H9 (cell line): ENCODE data around the gene SUSD2. TPM values are rescaled to one million over a fixed set of nuclear protein-coding genes. Genes with fewer than 3 reads are reported as not detected.

Experiments used
- DNase-seq: peaks from one replicate; pipeline ENCODE4 v3.0.0-alpha.2; 2017
- H2AFZ ChIP-seq: one replicate; pipeline ENCODE4 v1.6.1; 2013; ENCODE audit warnings: mild to moderate bottlenecking, low read length, control low read depth, moderate library complexity
- H2AK5ac ChIP-seq: 2 replicates; pipeline ENCODE4 v1.6.1; 2013; ENCODE audit warnings: low read length, control low read depth, mixed read lengths; ENCODE audit not compliant: insufficient read length
- H2BK120ac ChIP-seq: one replicate; pipeline ENCODE4 v1.6.1; 2013; ENCODE audit warnings: low read depth, mild to moderate bottlenecking, low read length, control low read depth, inconsistent platforms; ENCODE audit not compliant: poor library complexity, severe bottlenecking
- H2BK12ac ChIP-seq: 2 replicates; pipeline ENCODE4 v1.6.1; 2013; ENCODE audit warnings: low read length, control low read depth, mixed read lengths, low read depth; ENCODE audit not compliant: insufficient read length
- H2BK15ac ChIP-seq: 2 replicates; pipeline ENCODE4 v1.6.1; 2013; ENCODE audit warnings: low read depth, low read length, control low read depth
- H2BK20ac ChIP-seq: one replicate; pipeline ENCODE4 v1.6.1; 2013; ENCODE audit warnings: low read depth, mild to moderate bottlenecking, low read length, control low read depth, inconsistent platforms; ENCODE audit not compliant: poor library complexity, severe bottlenecking
- H2BK5ac ChIP-seq: 2 replicates; pipeline ENCODE4 v1.6.1; 2013; ENCODE audit warnings: low read length, control low read depth, mixed read lengths; ENCODE audit not compliant: insufficient read length
- H3K14ac ChIP-seq: 2 replicates; pipeline ENCODE4 v1.6.1; 2013; ENCODE audit warnings: low read length, control low read depth; ENCODE audit not compliant: insufficient read depth
- H3K18ac ChIP-seq: 2 replicates; pipeline ENCODE4 v1.6.1; 2013; ENCODE audit warnings: low read depth, mild to moderate bottlenecking, mixed read lengths, low read length, control low read depth; ENCODE audit not compliant: insufficient read length
- H3K23ac ChIP-seq: 2 replicates; pipeline ENCODE4 v1.6.1; 2013; ENCODE audit warnings: low read length, control low read depth, mixed read lengths, low read depth; ENCODE audit not compliant: insufficient read length
- H3K23me2 ChIP-seq: 2 replicates; pipeline ENCODE4 v1.6.1; 2013; ENCODE audit warnings: low read depth, mild to moderate bottlenecking, mixed read lengths, low read length, control low read depth; ENCODE audit not compliant: insufficient read length, poor library complexity, severe bottlenecking
- H3K27ac ChIP-seq: 2 replicates; pipeline ENCODE4 v1.5.1; 2013; ENCODE audit warnings: low read length, control low read depth, mixed read lengths, low read depth; ENCODE audit not compliant: insufficient read length
- H3K27me3 ChIP-seq: 2 replicates; pipeline ENCODE4 v1.6.1; 2013; ENCODE audit warnings: low read length, control low read depth, inconsistent platforms; ENCODE audit not compliant: insufficient read depth
- H3K4ac ChIP-seq: 2 replicates; pipeline ENCODE4 v1.6.1; 2013; ENCODE audit warnings: low read depth, mild to moderate bottlenecking, control low read depth, inconsistent platforms, low read length, moderate library complexity
- H3K4me1 ChIP-seq: 2 replicates; pipeline ENCODE4 v1.6.1; 2013; ENCODE audit warnings: low read length, control low read depth, inconsistent platforms; ENCODE audit not compliant: insufficient read depth
- H3K4me2 ChIP-seq: 2 replicates; pipeline ENCODE4 v1.6.1; 2013; ENCODE audit warnings: low read length, control low read depth, mixed read lengths; ENCODE audit not compliant: insufficient read length, insufficient read depth
- H3K56ac ChIP-seq: 2 replicates; pipeline ENCODE4 v1.6.1; 2013; ENCODE audit warnings: low read depth, mild to moderate bottlenecking, mixed read lengths, low read length, control low read depth; ENCODE audit not compliant: insufficient read length
- H3K79me1 ChIP-seq: 2 replicates; pipeline ENCODE4 v1.6.1; 2013; ENCODE audit warnings: low read depth, mild to moderate bottlenecking, moderate library complexity, low read length, control low read depth, inconsistent platforms; ENCODE audit not compliant: insufficient read depth, poor library complexity, severe bottlenecking
- H3K79me2 ChIP-seq: 2 replicates; pipeline ENCODE4 v1.6.1; 2013; ENCODE audit warnings: low read length, control low read depth, inconsistent platforms; ENCODE audit not compliant: insufficient read depth
- H3K9ac ChIP-seq: 2 replicates; pipeline ENCODE4 v1.6.1; 2013; ENCODE audit warnings: low read length, control low read depth, mixed read lengths; ENCODE audit not compliant: insufficient read length; ENCODE audit errors: extremely low read depth
- H3K9me3 ChIP-seq: one replicate; pipeline ENCODE4 v1.6.1; 2013; ENCODE audit warnings: low read depth, low read length, inconsistent platforms; ENCODE audit not compliant: control insufficient read depth
- H3T11ph ChIP-seq: one replicate; pipeline ENCODE4 v1.6.1; 2013; ENCODE audit warnings: mild to moderate bottlenecking, low read length, control low read depth, inconsistent platforms
- H4K20me1 ChIP-seq: one replicate; pipeline ENCODE4 v1.6.1; 2013; ENCODE audit not compliant: control insufficient read depth, insufficient read length, insufficient read depth
- H4K5ac ChIP-seq: 2 replicates; pipeline ENCODE4 v1.6.1; 2013; ENCODE audit warnings: low read depth, mild to moderate bottlenecking, mixed read lengths, low read length, control low read depth; ENCODE audit not compliant: insufficient read length
- H4K8ac ChIP-seq: replicated peaks from 2 replicates; pipeline ENCODE4 v1.6.1; 2013; ENCODE audit warnings: low read length, control low read depth, mixed read lengths, low read depth; ENCODE audit not compliant: insufficient read length
- H4K91ac ChIP-seq: 2 replicates; pipeline ENCODE4 v1.6.1; 2013; ENCODE audit warnings: low read depth, mild to moderate bottlenecking, moderate library complexity, mixed read lengths, low read length, control low read depth; ENCODE audit not compliant: insufficient read length
- H3K27ac Mint-ChIP-seq, 3 experiments: 2 replicates in 2 of 3; 3 replicates in 1 of 3; pipeline ENCODE4 v1.8.0; 2020 to 2021; ENCODE audit warnings: mixed read lengths in 3 of 3, mild to moderate bottlenecking in 1 of 3, moderate library complexity in 1 of 3
- H3K27me3 Mint-ChIP-seq: 2 replicates; pipeline ENCODE4 v1.8.0; 2021; ENCODE audit warnings: low read depth, mild to moderate bottlenecking, moderate library complexity, mixed read lengths
- H3K36me3 Mint-ChIP-seq, 3 experiments: 2 replicates in 2 of 3; 3 replicates in 1 of 3; pipeline ENCODE4 v1.8.0; 2020 to 2021; ENCODE audit warnings: low read depth in 3 of 3, mixed read lengths in 3 of 3; ENCODE audit not compliant: insufficient read depth in 1 of 3
- H3K4me1 Mint-ChIP-seq, 2 experiments: 2 replicates each; pipeline ENCODE4 v1.8.0; 2020; ENCODE audit warnings: mixed read lengths in 2 of 2
- H3K4me3 Mint-ChIP-seq, 2 experiments: 2 replicates in 1 of 2; 3 replicates in 1 of 2; pipeline ENCODE4 v1.8.0; 2020 to 2021; ENCODE audit warnings: mild to moderate bottlenecking in 2 of 2, mixed read lengths in 2 of 2, moderate library complexity in 1 of 2
- H3K9me3 Mint-ChIP-seq, 2 experiments: 2 replicates in 1 of 2; 3 replicates in 1 of 2; pipeline ENCODE4 v1.8.0; 2020; ENCODE audit warnings: mild to moderate bottlenecking in 2 of 2, mixed read lengths in 2 of 2, moderate library complexity in 1 of 2
- WGBS: extraction: QIAGEN DNeasy Blood & Tissue Kit; methylation state at CpG from one replicate; pipeline ENCODE4 v1.1.7; 2013; ENCODE audit warnings: missing lambda C conversion rate, low lambda C conversion rate, mixed read lengths; ENCODE audit not compliant: insufficient read length; ENCODE audit errors: extremely low coverage; 5-methylcytosine and 5-hydroxymethylcytosine counted together
- total RNA-seq: library from RNA; stranded (reverse); gene quantifications from 2 replicates; pipeline ENCODE4 v1.2.1, GENCODE V29; 2021
- TF ChIP-seq, protein P1 (sequence below): fragments of 200-600 bp; sonication (generic); conservative IDR thresholded peaks from 3 replicates; pipeline ENCODE4 v1.8.0; 2021; ENCODE audit warnings: antibody characterized with exemption, mild to moderate bottlenecking

SUSD2 gene
- total RNA-seq, 1 experiment from 2014 or later = 4.2 TPM

DNA sequence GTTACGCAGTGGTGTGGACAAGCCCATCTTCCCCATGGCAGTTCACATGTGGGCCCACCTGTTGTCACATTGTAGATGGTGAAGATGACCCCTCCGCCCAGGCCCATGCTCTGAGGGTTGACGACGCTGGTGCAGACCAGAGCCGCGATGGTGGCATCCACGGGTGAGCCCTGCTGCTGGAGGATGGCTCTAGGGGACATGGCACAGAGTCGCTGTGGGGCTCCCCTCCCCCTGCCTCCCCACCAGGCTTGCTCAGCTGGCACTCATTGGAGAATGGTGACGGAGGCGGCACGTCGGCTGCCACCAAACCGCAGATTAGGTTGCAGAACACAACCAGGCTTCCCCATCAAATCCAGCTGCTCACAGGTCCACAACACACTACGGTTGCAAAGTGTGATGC is 52.5 kb downstream of the SUSD2 start:
- Mint-ChIP-seq H3K4me3 (no peak overlapping the region), H3K27ac (no peak overlapping the region), H3K36me3 (no peaks in the 10 kb centered on the region), H3K9me3 (no peaks in the 10 kb centered on the region), H3K4me1 (peaks cover 6 to 7% of the 10 kb centered on the region in 2 experiments), H3K27me3 (no peaks in the 10 kb centered on the region)
- no peak overlapping the region for H2AK5ac ChIP-seq
- H3K27me3 ChIP-seq = no peaks in the 10 kb centered on the region
- no peaks in the 10 kb centered on the region for H3K4me1 ChIP-seq
- H3K14ac ChIP-seq = no peak overlapping the region
- no CpG with 5 or more reads among the region's 14 CpGs for WGBS
- H3K4ac ChIP-seq = no peak overlapping the region
- H3K79me1 ChIP-seq = no peaks in the 10 kb centered on the region
- no peak overlapping the region for H2BK20ac ChIP-seq
- H3K56ac ChIP-seq = no peak overlapping the region
- H2AFZ ChIP-seq = no peak overlapping the region
- no peak for DNase-seq
- H3K9ac ChIP-seq = no peak overlapping the region
- H2BK120ac ChIP-seq = no peak overlapping the region
- no peak overlapping the region for H3T11ph ChIP-seq
- H2BK12ac ChIP-seq = no peak overlapping the region
- H4K91ac ChIP-seq = no peak overlapping the region
- no peak overlapping the region for H3K27ac ChIP-seq
- no peak overlapping the region for H3K23ac ChIP-seq
- H4K5ac ChIP-seq = no peak overlapping the region
- no peak overlapping the region for H3K4me2 ChIP-seq
- H3K79me2 ChIP-seq = no peaks in the 10 kb centered on the region
- H3K18ac ChIP-seq = no peak overlapping the region
- no peaks in the 10 kb centered on the region for H4K20me1 ChIP-seq
- no peak overlapping the region for H2BK5ac ChIP-seq
- no peaks in the 10 kb centered on the region for H3K23me2 ChIP-seq
- no peak overlapping the region for H4K8ac ChIP-seq
- H2BK15ac ChIP-seq = no peak overlapping the region
- TF ChIP-seq, protein P1, sequence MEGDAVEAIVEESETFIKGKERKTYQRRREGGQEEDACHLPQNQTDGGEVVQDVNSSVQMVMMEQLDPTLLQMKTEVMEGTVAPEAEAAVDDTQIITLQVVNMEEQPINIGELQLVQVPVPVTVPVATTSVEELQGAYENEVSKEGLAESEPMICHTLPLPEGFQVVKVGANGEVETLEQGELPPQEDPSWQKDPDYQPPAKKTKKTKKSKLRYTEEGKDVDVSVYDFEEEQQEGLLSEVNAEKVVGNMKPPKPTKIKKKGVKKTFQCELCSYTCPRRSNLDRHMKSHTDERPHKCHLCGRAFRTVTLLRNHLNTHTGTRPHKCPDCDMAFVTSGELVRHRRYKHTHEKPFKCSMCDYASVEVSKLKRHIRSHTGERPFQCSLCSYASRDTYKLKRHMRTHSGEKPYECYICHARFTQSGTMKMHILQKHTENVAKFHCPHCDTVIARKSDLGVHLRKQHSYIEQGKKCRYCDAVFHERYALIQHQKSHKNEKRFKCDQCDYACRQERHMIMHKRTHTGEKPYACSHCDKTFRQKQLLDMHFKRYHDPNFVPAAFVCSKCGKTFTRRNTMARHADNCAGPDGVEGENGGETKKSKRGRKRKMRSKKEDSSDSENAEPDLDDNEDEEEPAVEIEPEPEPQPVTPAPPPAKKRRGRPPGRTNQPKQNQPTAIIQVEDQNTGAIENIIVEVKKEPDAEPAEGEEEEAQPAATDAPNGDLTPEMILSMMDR = no peak
- H3K9me3 ChIP-seq = no peaks in the 10 kb centered on the region
